GM20000 (cell line): ENCODE measurements around the gene PRPF6.

Source experiments
- DNase-seq: peaks from one replicate; pipeline ENCODE4 v3.0.0; 2012; ENCODE audit warnings: low spot score
- CTCF ChIP-seq: IDR thresholded peaks from 2 replicates; pipeline ENCODE4 v1.5.1; 2012; ENCODE audit warnings: mild to moderate bottlenecking, control low read depth; ENCODE audit errors: extremely low read depth, missing control alignments

The PRPF6 gene

GRCh38 chr20:64080013-64080812 is 99.3 kb downstream of the PRPF6 start, which contains the start of gene OPRL1:
Gene OPRL1 (plus strand): TSS chr20:64080082. CDS start chr20:64092721, 12,639 bp downstream.
- TF ChIP-seq CTCF: no peak

GRCh38 chr20:64080813-64081623 is 100.1 kb downstream of the PRPF6 start:
- no peak for DNase-seq
- TF ChIP-seq CTCF: no peak

More at GRCh38 chr20:64080013-64080812, 99.3 kb downstream of the PRPF6 start, which contains the start of gene OPRL1:
- no peak for DNase-seq

GRCh38 chr20:64081624-64081964 is 100.7 kb downstream of the PRPF6 start:
- DNase-seq: no peak
- no peak for TF ChIP-seq CTCF

GRCh38 chr20:64082126-64082731 is 101.3 kb downstream of the PRPF6 start:
- DNase-seq: no peak
- no peak for TF ChIP-seq CTCF
